SU-DHL-6 (cell line): ENCODE data around the gene PI4KA.

ENCODE experiments used
- H2AFZ ChIP-seq: fragments of 200-600 bp; sonication (generic); 2 replicates; pipeline ENCODE4 v1.6.1; 2014; ENCODE audit warnings: low read depth, mild to moderate bottlenecking, moderate library complexity, mixed read lengths, antibody characterized with exemption, low read length; ENCODE audit not compliant: severe bottlenecking
- H3F3A ChIP-seq: fragments of 200-600 bp; shearing (Covaris generic); 2 replicates; pipeline ENCODE4 v1.6.0; 2016; ENCODE audit warnings: antibody characterized with exemption, mild to moderate bottlenecking; ENCODE audit not compliant: insufficient read depth
- H3K27ac ChIP-seq: fragments of 200-600 bp; sonication (generic); 2 replicates; pipeline ENCODE4 v1.5.1; 2016; ENCODE audit warnings: low read depth, mild to moderate bottlenecking, low read length, moderate library complexity, mixed read lengths
- H3K27me3 ChIP-seq: fragments of 200-600 bp; sonication (generic), shearing (Covaris generic); 2 replicates; pipeline ENCODE4 v1.6.0; 2014; ENCODE audit warnings: mild to moderate bottlenecking, low read length
- H3K36me3 ChIP-seq: fragments of 200-600 bp; sonication (generic); 2 replicates; pipeline ENCODE4 v1.6.1; 2014; ENCODE audit warnings: mild to moderate bottlenecking, low read length, mixed read lengths
- H3K4me2 ChIP-seq: fragments of 300-600, 200-600 bp; shearing (Covaris generic), sonication (generic); 2 replicates; pipeline ENCODE4 v1.6.0; 2014; ENCODE audit warnings: low read length, low read depth, mild to moderate bottlenecking; ENCODE audit not compliant: poor library complexity, severe bottlenecking
- H3K4me3 ChIP-seq: fragments of 200-600 bp; sonication (generic); 2 replicates; pipeline ENCODE4 v1.5.1; 2014; ENCODE audit warnings: antibody characterized with exemption, low read length, mild to moderate bottlenecking, mixed read lengths; ENCODE audit not compliant: insufficient read depth, poor library complexity, severe bottlenecking
- H3K79me2 ChIP-seq: fragments of 200-600 bp; sonication (generic); 2 replicates; pipeline ENCODE4 v1.6.1; 2014; ENCODE audit warnings: mild to moderate bottlenecking, low read length, moderate library complexity; ENCODE audit not compliant: insufficient read depth
- H3K9ac ChIP-seq: fragments of 200-600 bp; sonication (generic); 2 replicates; pipeline ENCODE4 v1.7.0; 2014; ENCODE audit warnings: mild to moderate bottlenecking, low read length
- H3K9me2 ChIP-seq: fragments of 200-600 bp; sonication (generic); replicated peaks from 2 replicates; pipeline ENCODE4 v1.6.1; 2014; ENCODE audit warnings: low read length; ENCODE audit not compliant: insufficient read depth
- H3K9me3 ChIP-seq: fragments of 200-600 bp; sonication (generic); 2 replicates; pipeline ENCODE4 v1.6.1; 2014; ENCODE audit warnings: low read length, mixed read lengths; ENCODE audit not compliant: insufficient read depth
- H4K20me1 ChIP-seq: fragments of 200-600 bp; sonication (generic); 2 replicates; pipeline ENCODE4 v1.6.1; 2014; ENCODE audit warnings: low read depth, mild to moderate bottlenecking, antibody characterized with exemption, low read length, moderate library complexity, mixed read lengths
- EZH2phosphoT487 ChIP-seq: fragments of 200-600 bp; sonication (generic), shearing (Covaris generic); conservative IDR thresholded peaks from 2 replicates; pipeline ENCODE4 v1.6.1; 2018; ENCODE audit warnings: mild to moderate bottlenecking, antibody characterized with exemption, low read length, moderate library complexity, mixed read lengths
- TF ChIP-seq, protein P1 (sequence below): fragments of 200-600 bp; sonication (generic); IDR thresholded peaks from one replicate; pipeline ENCODE4 v1.5.1; 2017; ENCODE audit warnings: antibody characterized with exemption, mild to moderate bottlenecking, low read length, moderate library complexity; ENCODE audit not compliant: insufficient read depth, poor library complexity, severe bottlenecking

Gene PI4KA

DNA sequence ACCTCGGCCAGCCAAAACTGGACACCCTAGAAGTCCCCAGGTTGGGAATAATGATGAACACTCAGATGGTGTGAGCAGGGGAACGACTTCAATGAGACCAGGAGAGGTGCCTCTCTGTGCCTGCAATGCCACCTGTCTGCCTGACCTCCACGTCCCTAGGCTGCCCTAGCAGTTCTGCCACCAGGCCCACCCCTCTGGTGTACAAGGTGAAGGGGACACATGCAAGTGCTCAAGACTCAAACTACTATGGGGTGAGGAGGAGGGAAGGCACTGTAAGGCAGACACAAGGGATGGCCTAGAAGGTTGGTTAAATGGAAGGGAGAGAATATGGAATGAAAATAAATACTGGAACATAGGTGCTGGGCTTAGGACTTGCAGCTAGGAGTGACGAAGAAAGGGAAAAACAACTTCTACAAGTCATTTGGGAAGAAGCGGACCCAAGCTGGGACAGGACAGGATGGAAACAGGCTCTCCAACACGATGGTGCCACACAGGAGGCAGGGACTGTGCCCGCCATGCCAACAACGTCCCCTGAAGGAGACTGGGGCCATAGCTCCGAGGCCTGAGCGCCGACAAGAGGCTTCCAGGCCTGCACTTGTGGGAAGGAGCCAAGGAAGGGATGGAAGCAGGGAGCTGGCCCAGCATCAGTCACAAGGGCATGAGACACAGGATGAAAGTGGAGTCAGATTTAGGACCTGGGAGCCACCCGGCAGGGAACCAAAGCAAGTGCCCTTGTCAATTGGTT is 66.2 kb downstream of the PI4KA start:
- Histone ChIP-seq H3K27ac (no peak overlapping the region), H3K79me2 (no peaks in the 10 kb centered on the region), H3K9me3 (no peaks in the 10 kb centered on the region), H3F3A (no peaks in the 10 kb centered on the region), H2AFZ (no peak overlapping the region), H4K20me1 (no peaks in the 10 kb centered on the region), H3K4me2 (no peak overlapping the region), H3K9me2 (no peaks in the 10 kb centered on the region), H3K4me3 (no peak overlapping the region), H3K27me3 (no peaks in the 10 kb centered on the region), H3K36me3 (no peaks in the 10 kb centered on the region), H3K9ac (no peak overlapping the region)
- no peak for TF ChIP-seq EZH2phosphoT487
- TF ChIP-seq, protein P1, sequence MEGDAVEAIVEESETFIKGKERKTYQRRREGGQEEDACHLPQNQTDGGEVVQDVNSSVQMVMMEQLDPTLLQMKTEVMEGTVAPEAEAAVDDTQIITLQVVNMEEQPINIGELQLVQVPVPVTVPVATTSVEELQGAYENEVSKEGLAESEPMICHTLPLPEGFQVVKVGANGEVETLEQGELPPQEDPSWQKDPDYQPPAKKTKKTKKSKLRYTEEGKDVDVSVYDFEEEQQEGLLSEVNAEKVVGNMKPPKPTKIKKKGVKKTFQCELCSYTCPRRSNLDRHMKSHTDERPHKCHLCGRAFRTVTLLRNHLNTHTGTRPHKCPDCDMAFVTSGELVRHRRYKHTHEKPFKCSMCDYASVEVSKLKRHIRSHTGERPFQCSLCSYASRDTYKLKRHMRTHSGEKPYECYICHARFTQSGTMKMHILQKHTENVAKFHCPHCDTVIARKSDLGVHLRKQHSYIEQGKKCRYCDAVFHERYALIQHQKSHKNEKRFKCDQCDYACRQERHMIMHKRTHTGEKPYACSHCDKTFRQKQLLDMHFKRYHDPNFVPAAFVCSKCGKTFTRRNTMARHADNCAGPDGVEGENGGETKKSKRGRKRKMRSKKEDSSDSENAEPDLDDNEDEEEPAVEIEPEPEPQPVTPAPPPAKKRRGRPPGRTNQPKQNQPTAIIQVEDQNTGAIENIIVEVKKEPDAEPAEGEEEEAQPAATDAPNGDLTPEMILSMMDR, result no peak

DNA sequence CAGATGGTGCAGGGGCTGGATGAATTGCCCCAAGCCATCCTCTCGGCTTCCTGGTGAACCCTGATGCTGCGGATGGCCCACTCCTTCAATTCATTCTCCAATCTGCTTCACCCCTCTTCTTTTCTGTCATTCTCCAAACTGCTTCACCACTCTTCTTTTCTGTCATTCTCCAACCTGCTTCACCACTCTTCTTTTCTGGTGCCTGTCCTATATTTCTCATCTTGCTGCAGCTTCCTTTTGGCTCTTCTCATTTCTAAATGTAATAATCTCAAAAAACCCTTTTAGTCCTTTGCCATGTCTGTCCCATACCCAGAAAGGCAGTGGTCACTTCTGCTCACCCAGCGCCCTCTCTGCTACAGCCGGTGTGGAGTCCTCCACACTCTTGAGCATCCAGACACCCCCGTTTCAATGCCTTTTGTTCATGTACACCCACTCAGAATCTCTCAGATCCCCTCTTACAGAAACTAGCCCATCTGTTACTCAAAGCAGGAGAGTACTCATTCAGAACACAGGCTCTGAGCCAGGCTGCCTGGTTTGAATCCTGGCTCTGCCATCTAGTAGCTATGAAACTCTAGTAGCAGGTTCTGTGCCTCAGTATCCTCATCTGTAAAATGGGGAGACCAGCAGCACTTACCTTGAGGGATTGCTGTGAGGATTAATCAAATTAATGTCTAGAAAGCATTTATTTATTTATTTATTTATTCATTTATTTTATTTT is 69.8 kb downstream of the PI4KA start:
- no peaks in the 10 kb centered on the region for H3K9me3 ChIP-seq
- no peak overlapping the region for H3K27ac ChIP-seq
- no peak overlapping the region for H2AFZ ChIP-seq
- no peak overlapping the region for H3K4me3 ChIP-seq
- no peak overlapping the region for H3K4me2 ChIP-seq
- TF ChIP-seq, protein P1, result no peak
- TF ChIP-seq EZH2phosphoT487, result no peak
- H3K36me3 ChIP-seq, result no peaks in the 10 kb centered on the region
- H3K9me2 ChIP-seq, result no peaks in the 10 kb centered on the region
- no peaks in the 10 kb centered on the region for H4K20me1 ChIP-seq
- H3F3A ChIP-seq, result no peaks in the 10 kb centered on the region; the same call in 1 of the 2 replicates
- H3K9ac ChIP-seq, result no peak overlapping the region
- no peaks in the 10 kb centered on the region for H3K27me3 ChIP-seq
- H3K79me2 ChIP-seq, result no peaks in the 10 kb centered on the region

- no peak overlapping the region for H3K27ac ChIP-seq
Observed at GRCh38 chr22:20787746-20788626, 70.6 kb downstream of the PI4KA start.

More at GRCh38 chr22:20787746-20788626, 70.6 kb downstream of the PI4KA start:
- TF ChIP-seq EZH2phosphoT487, result no peak
- Histone ChIP-seq H3K9me2 (no peaks in the 10 kb centered on the region), H3K4me2 (no peak overlapping the region), H3K79me2 (no peaks in the 10 kb centered on the region), H3F3A (no peaks in the 10 kb centered on the region; the same call in 1 of the 2 replicates), H2AFZ (no peak overlapping the region), H4K20me1 (no peaks in the 10 kb centered on the region), H3K9ac (no peak overlapping the region), H3K9me3 (no peaks in the 10 kb centered on the region), H3K27me3 (no peaks in the 10 kb centered on the region), H3K36me3 (no peaks in the 10 kb centered on the region), H3K4me3 (no peak overlapping the region)
